H1 (cell line): ENCODE measurements around the gene WDR3. TPM values are rescaled to one million over a fixed set of nuclear protein-coding genes. Genes with fewer than 3 reads are reported as not detected.

Source experiments
- CTCF ChIA-PET: fragments of 300-600 bp; sonication (Branson Sonifier 250); formaldehyde crosslinking; loops from one replicate; lab custom pipeline; 2021; ENCODE audit not compliant: partially characterized antibody; lab: Charles Lee
- POLR2A ChIA-PET: fragments of 300-600 bp; sonication (Branson Sonifier 250); formaldehyde crosslinking; loops from one replicate; lab custom pipeline; 2021; ENCODE audit warnings: inconsistent platforms; ENCODE audit not compliant: partially characterized antibody; lab: Charles Lee
- DNase-seq, 2 experiments: peaks; one replicate each; pipeline versions ENCODE4 v3.0.0 to v3.0.0-alpha.2; 2010 to 2022; ENCODE audit warnings: low spot score in 2 of 2, low read depth in 1 of 2, mixed read lengths in 1 of 2
- FAIRE-seq: peaks from 2 replicates; lab custom pipeline; 2011; peaks lifted over from hg19 to GRCh38; lab: Jason Lieb, UNC
- H2AFZ ChIP-seq: 2 replicates; pipeline ENCODE4 v1.8.1; 2012; ENCODE audit warnings: low read length, inconsistent platforms
- H2AK5ac ChIP-seq: 2 replicates; pipeline ENCODE4 v1.6.1; 2013; ENCODE audit warnings: low read depth, low read length
- H2BK120ac ChIP-seq: replicated peaks from 2 replicates; pipeline ENCODE3; 2013; ENCODE audit warnings: low read depth, low read length, inconsistent platforms
- H2BK12ac ChIP-seq: 2 replicates; pipeline ENCODE4 v1.6.1; 2013; ENCODE audit warnings: low read depth, low read length
- H2BK15ac ChIP-seq: 2 replicates; pipeline ENCODE4 v1.6.1; 2013; ENCODE audit warnings: low read length
- H2BK20ac ChIP-seq: 2 replicates; pipeline ENCODE4 v1.6.1; 2013; ENCODE audit warnings: low read length
- H2BK5ac ChIP-seq: 2 replicates; pipeline ENCODE4 v1.6.1; 2013; ENCODE audit warnings: low read depth, low read length
- H3K14ac ChIP-seq: 2 replicates; pipeline ENCODE4 v1.6.1; 2013; ENCODE audit warnings: inconsistent platforms; ENCODE audit not compliant: insufficient read length
- H3K18ac ChIP-seq: 2 replicates; pipeline ENCODE4 v1.6.1; 2013; ENCODE audit warnings: low read length; ENCODE audit errors: extremely low read depth
- H3K23ac ChIP-seq: 2 replicates; pipeline ENCODE4 v1.6.1; 2013; ENCODE audit warnings: inconsistent platforms; ENCODE audit not compliant: insufficient read length
- H3K23me2 ChIP-seq: 2 replicates; pipeline ENCODE4 v1.6.1; 2013; ENCODE audit warnings: low read depth, low read length
- H3K27ac ChIP-seq: 2 replicates; pipeline ENCODE4 v1.6.1; 2011; ENCODE audit warnings: low read depth, low read length, inconsistent platforms
- H3K27me3 ChIP-seq, 4 experiments: replicated peaks in 1 of 4; 1 replicate in 1 of 4; 2 replicates in 3 of 4; pipeline versions ENCODE4 v1.6.1 to v1.8.1; 2011 to 2013; ENCODE audit warnings: low read length in 3 of 4, mild to moderate bottlenecking in 3 of 4, inconsistent platforms in 2 of 4, mixed read lengths in 2 of 4, moderate library complexity in 1 of 4; ENCODE audit not compliant: control insufficient read depth in 3 of 4, insufficient read depth in 3 of 4; ENCODE audit errors: extremely low read depth in 1 of 4
- H3K36me3 ChIP-seq, 4 experiments: 2 replicates each; pipeline versions ENCODE4 v1.6.1 to v1.8.1; 2011 to 2013; ENCODE audit warnings: mild to moderate bottlenecking in 4 of 4, low read length in 3 of 4, moderate library complexity in 2 of 4, control low read depth in 1 of 4, inconsistent platforms in 1 of 4; ENCODE audit not compliant: insufficient read depth in 4 of 4, control insufficient read depth in 2 of 4
- H3K4ac ChIP-seq: replicated peaks from 2 replicates; pipeline ENCODE3; 2013; ENCODE audit warnings: low read length, low read depth, mixed read lengths, inconsistent platforms; ENCODE audit not compliant: insufficient read length
- H3K4me1 ChIP-seq, 4 experiments: replicated peaks in 1 of 4; 1 replicate in 1 of 4; 2 replicates in 3 of 4; pipeline versions ENCODE4 v1.6.1 to v1.8.1; 2011 to 2013; ENCODE audit warnings: low read length in 3 of 4, inconsistent platforms in 2 of 4, mixed read lengths in 1 of 4; ENCODE audit not compliant: insufficient read depth in 4 of 4, control insufficient read depth in 3 of 4
- H3K4me2 ChIP-seq, 2 experiments: 2 replicates each; pipeline versions ENCODE4 v1.6.1 to v1.8.1; 2011 to 2013; ENCODE audit warnings: low read depth in 2 of 2, low read length in 2 of 2, control low read depth in 1 of 2, inconsistent platforms in 1 of 2, mild to moderate bottlenecking in 1 of 2; ENCODE audit not compliant: insufficient read depth in 1 of 2
- H3K4me3 ChIP-seq, 4 experiments: fragments of 200-600, 300-600 bp in 1 of 4; sonication (generic), shearing (Covaris generic), sonication (Bioruptor Twin) in 1 of 4; 2 replicates each; pipeline versions ENCODE4 v1.5.1 to v1.8.1; 2011 to 2016; ENCODE audit warnings: low read length in 4 of 4, low read depth in 3 of 4, control low read depth in 2 of 4, inconsistent platforms in 2 of 4, mild to moderate bottlenecking in 2 of 4, mixed read lengths in 1 of 4, moderate library complexity in 1 of 4; ENCODE audit not compliant: insufficient read depth in 2 of 4; ENCODE audit errors: extremely low read depth in 1 of 4
- H3K56ac ChIP-seq: replicated peaks from 2 replicates; pipeline ENCODE3; 2013; ENCODE audit warnings: low read depth, mild to moderate bottlenecking, mixed read lengths, low read length, inconsistent platforms; ENCODE audit not compliant: insufficient read length
- H3K79me1 ChIP-seq: 2 replicates; pipeline ENCODE4 v1.6.1; 2013; ENCODE audit warnings: low read depth, low read length, control low read depth
- H3K79me2 ChIP-seq, 2 experiments: 2 replicates each; pipeline versions ENCODE4 v1.6.1 to v1.8.1; 2012 to 2013; ENCODE audit warnings: low read length in 2 of 2, mild to moderate bottlenecking in 2 of 2, inconsistent platforms in 1 of 2; ENCODE audit not compliant: insufficient read depth in 2 of 2, control insufficient read depth in 1 of 2
- H3K9ac ChIP-seq, 4 experiments: replicated peaks in 1 of 4; 1 replicate in 1 of 4; 2 replicates in 3 of 4; pipeline versions ENCODE4 v1.6.1 to v1.8.1; 2011 to 2013; ENCODE audit warnings: low read depth in 3 of 4, low read length in 3 of 4, control low read depth in 2 of 4, mild to moderate bottlenecking in 2 of 4, moderate library complexity in 2 of 4, inconsistent platforms in 1 of 4; ENCODE audit errors: extremely low read depth in 1 of 4
- H3K9me3 ChIP-seq, 2 experiments: 2 replicates each; pipeline versions ENCODE4 v1.6.1 to v1.8.1; 2012 to 2013; ENCODE audit warnings: mild to moderate bottlenecking in 2 of 2, moderate library complexity in 2 of 2, control low read depth in 1 of 2, inconsistent platforms in 1 of 2, low read depth in 1 of 2, low read length in 1 of 2, mixed read lengths in 1 of 2; ENCODE audit not compliant: insufficient read depth in 2 of 2
- H4K20me1 ChIP-seq, 2 experiments: replicated peaks in 1 of 2; 2 replicates each; pipeline versions ENCODE3 to v1.8.1; 2011 to 2013; ENCODE audit warnings: inconsistent platforms in 2 of 2, low read length in 2 of 2, mild to moderate bottlenecking in 1 of 2; ENCODE audit not compliant: insufficient read depth in 2 of 2, control insufficient read depth in 1 of 2
- H4K5ac ChIP-seq: 2 replicates; pipeline ENCODE4 v1.6.1; 2013; ENCODE audit warnings: low read length, low read depth, mixed read lengths, inconsistent platforms; ENCODE audit not compliant: insufficient read length
- H4K8ac ChIP-seq: 2 replicates; pipeline ENCODE4 v1.8.0; 2013; ENCODE audit warnings: mild to moderate bottlenecking, moderate library complexity, low read length, inconsistent platforms; ENCODE audit not compliant: insufficient read depth; ENCODE audit errors: extremely low read depth
- H4K91ac ChIP-seq: replicated peaks from 2 replicates; pipeline ENCODE3; 2013; ENCODE audit warnings: low read length, mixed read lengths, inconsistent platforms; ENCODE audit not compliant: insufficient read length
- ASH2L ChIP-seq: fragments of 200-600, 300-600 bp; sonication (generic); IDR thresholded peaks from one replicate; pipeline ENCODE4 v1.7.1; 2017; ENCODE audit warnings: low read length
- BCL11A ChIP-seq, 2 experiments: IDR thresholded peaks; one replicate each; pipeline ENCODE4 v1.6.1; 2011; ENCODE audit warnings: low read depth in 2 of 2, low read length in 2 of 2, mild to moderate bottlenecking in 2 of 2
- EZH2 ChIP-seq: fragments of 200-600 bp; sonication (generic); IDR thresholded peaks from 2 replicates; pipeline ENCODE4 v1.7.1; 2012; ENCODE audit warnings: low read depth, mild to moderate bottlenecking, moderate library complexity, low read length, inconsistent platforms; ENCODE audit not compliant: severe bottlenecking
- JUND ChIP-seq: IDR thresholded peaks from 2 replicates; pipeline ENCODE4 v1.6.1; 2011; ENCODE audit warnings: mild to moderate bottlenecking, improper control_type of control experiment, low read length
- WGBS, 2 experiments: shearing (Covaris generic) in 1 of 2; methylation state at CpG; one replicate each; pipeline versions ENCODE4 v1.1.6 to v1.1.7; 2013 to 2015; ENCODE audit warnings: low lambda C conversion rate in 2 of 2, mixed read lengths in 2 of 2, inconsistent platforms in 1 of 2, low coverage in 1 of 2, missing lambda C conversion rate in 1 of 2; ENCODE audit not compliant: insufficient replicate concordance in 2 of 2, insufficient coverage in 1 of 2, insufficient read length in 1 of 2; ENCODE audit errors: extremely low coverage in 1 of 2, missing lambda C conversion rate in 1 of 2; 5-methylcytosine and 5-hydroxymethylcytosine counted together
- polyA plus RNA-seq, 7 experiments: library from polyadenylated mRNA; depleted of rRNA in 3 of 7; stranded (reverse) in 5 of 7; unstranded in 2 of 7; fragments of >200 nt in 5 of 7; fragments of 200-250 nt in 2 of 7; gene quantifications; 1 replicate in 5 of 7; 2 replicates in 1 of 7; 4 replicates in 1 of 7; pipeline versions ENCODE4 v1.2.1 to v1.2.3, GENCODE V29; 2011 to 2013; ENCODE audit warnings: missing spikeins in 2 of 7, mixed read lengths in 2 of 7
- total RNA-seq: library from RNA; stranded (reverse); fragmentation: NEBNext Ultra II Directional; extraction: Animal tissue kit (Norgen Biotek cat#: 25700); gene quantifications from 2 replicates; pipeline ENCODE4 v1.2.1, GENCODE V29; 2021

Gene WDR3
- total and polyA plus RNA-seq, 2 of the 8 experiments (the other 6 are each of a cell fraction or from before 2014, with no cell fraction given), result 18.2 to 67.9 TPM

DNA sequence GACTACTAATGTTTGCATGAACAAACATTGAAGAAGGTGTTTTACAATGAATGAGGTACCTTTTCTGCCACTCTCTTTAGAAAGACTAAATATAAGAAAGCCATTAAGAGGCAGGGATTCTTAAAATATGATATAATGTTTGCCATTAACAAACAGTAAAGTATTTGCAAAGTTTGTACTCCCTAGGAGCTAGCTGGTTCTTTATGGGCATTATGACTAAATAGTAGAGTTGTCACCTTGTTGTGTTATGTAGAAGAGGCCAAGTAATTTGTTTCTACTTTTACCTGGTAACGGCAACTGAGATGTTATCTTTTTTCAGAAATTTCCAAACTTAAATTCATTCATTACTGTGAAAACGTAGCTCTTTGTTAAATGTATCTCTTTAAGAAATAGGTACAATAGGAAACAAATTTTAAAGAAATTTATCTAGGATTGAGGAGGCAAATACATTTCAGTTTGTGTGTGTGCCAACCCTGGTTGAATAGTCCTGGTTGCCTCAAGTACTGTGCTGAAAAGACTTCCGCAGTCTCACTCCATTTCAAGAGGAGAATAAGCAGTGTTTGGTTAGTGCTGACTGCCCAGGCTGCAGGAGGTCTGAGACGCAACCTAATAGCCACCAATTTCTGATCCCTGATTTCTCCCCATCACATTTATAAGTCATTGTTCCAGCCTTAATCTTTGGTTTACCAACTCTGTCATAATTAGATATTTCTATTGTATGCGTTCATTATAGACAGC, 52.1 kb downstream of the WDR3 start:
- H3K23me2 ChIP-seq, result no peaks in the 10 kb centered on the region; the same call in 1 of the 2 replicates
- H3K27me3 ChIP-seq, result peaks cover 0 to 1% (median 0%) of the 10 kb centered on the region in 4 experiments; a peak in 1 of 7 replicates
- H3K4ac ChIP-seq, result no peak overlapping the region
- H4K91ac ChIP-seq, result no peak overlapping the region
- H2AK5ac ChIP-seq, result no peak overlapping the region
- no peaks in the 10 kb centered on the region for H3K79me2 ChIP-seq
- no peak overlapping the region for H2BK5ac ChIP-seq
- H2BK120ac ChIP-seq, result no peak overlapping the region
- H2BK20ac ChIP-seq, result no peak overlapping the region
- H3K9me3 ChIP-seq, result no peaks in the 10 kb centered on the region
- no peak overlapping the region for H2BK12ac ChIP-seq
- no peak overlapping the region for H3K4me2 ChIP-seq
- H3K18ac ChIP-seq, result no peak overlapping the region
- ChIA-PET POLR2A (no interaction called here), CTCF (no interaction called here)
- H3K23ac ChIP-seq, result no peak overlapping the region
- H3K36me3 ChIP-seq, result no peaks in the 10 kb centered on the region
- TF ChIP-seq EZH2, result no peak
- TF ChIP-seq BCL11A (IDR thresholded peaks at IDR 0.05; ENCODE audit: low read depth in 2 of 2, low read length in 2 of 2), result no peak
- no peak for TF ChIP-seq JUND
- no peak for TF ChIP-seq ASH2L
- no peak overlapping the region for H2AFZ ChIP-seq
- DNase-seq (no peak), FAIRE-seq (no peak)
- no peak overlapping the region for H4K8ac ChIP-seq
- no peak overlapping the region for H3K14ac ChIP-seq
- no peak overlapping the region for H3K9ac ChIP-seq
- H4K20me1 ChIP-seq, result no peaks in the 10 kb centered on the region
- 94% methylated on average over 5 of the region's 5 CpGs; no CpG with 5 or more reads in 1 of the 2 experiments for WGBS, 2 experiments
- no peak overlapping the region for H3K27ac ChIP-seq
- H2BK15ac ChIP-seq, result no peak overlapping the region
- H3K79me1 ChIP-seq, result no peaks in the 10 kb centered on the region
- no peaks in the 10 kb centered on the region for H3K4me1 ChIP-seq
- H4K5ac ChIP-seq, result no peak overlapping the region
- no peak overlapping the region for H3K4me3 ChIP-seq
- no peak overlapping the region for H3K56ac ChIP-seq
